Loucy (cell line): Measurements from ENCODE around the gene ANKRD9.

Source experiments
- H2AFZ ChIP-seq: fragments of 200-600 bp; sonication (generic); 2 replicates; pipeline ENCODE4 v1.6.0; 2016; ENCODE audit warnings: antibody characterized with exemption, mild to moderate bottlenecking, low read length, moderate library complexity
- H3F3A ChIP-seq: fragments of 200-600 bp; 2 replicates; pipeline ENCODE4 v1.6.0; 2016; ENCODE audit warnings: antibody characterized with exemption, low read depth, mild to moderate bottlenecking
- H3K27me3 ChIP-seq: fragments of 200-600 bp; sonication (generic); 2 replicates; pipeline ENCODE4 v1.6.1; 2014; ENCODE audit warnings: low read length, mild to moderate bottlenecking; ENCODE audit not compliant: insufficient read depth, poor library complexity, severe bottlenecking
- H3K36me3 ChIP-seq: fragments of 200-600 bp; sonication (generic); 2 replicates; pipeline ENCODE4 v1.6.1; 2016; ENCODE audit warnings: low read length; ENCODE audit not compliant: insufficient read depth
- H3K4me1 ChIP-seq: fragments of 200-600 bp; sonication (generic); 2 replicates; pipeline ENCODE4 v1.5.1; 2014; ENCODE audit warnings: low read length, mild to moderate bottlenecking; ENCODE audit not compliant: insufficient read depth, poor library complexity, severe bottlenecking
- H3K4me2 ChIP-seq: fragments of 200-600 bp; sonication (generic); 2 replicates; pipeline ENCODE4 v1.6.0; 2014; ENCODE audit warnings: antibody characterized with exemption, low read length, low read depth, mild to moderate bottlenecking; ENCODE audit not compliant: poor library complexity, severe bottlenecking
- H3K4me3 ChIP-seq: fragments of 200-600 bp; sonication (generic); 2 replicates; pipeline ENCODE4 v1.5.1; 2014; ENCODE audit warnings: low read length, mild to moderate bottlenecking, mixed read lengths; ENCODE audit not compliant: poor library complexity, severe bottlenecking
- H3K79me2 ChIP-seq: fragments of 200-600 bp; sonication (generic); 2 replicates; pipeline ENCODE4 v1.6.1; 2014; ENCODE audit warnings: low read length; ENCODE audit not compliant: insufficient read depth
- H3K9ac ChIP-seq: fragments of 200-600 bp; sonication (generic); 2 replicates; pipeline ENCODE4 v1.6.0; 2014; ENCODE audit warnings: mild to moderate bottlenecking, low read depth, low read length, moderate library complexity; ENCODE audit not compliant: poor library complexity, severe bottlenecking
- H3K9me2 ChIP-seq: fragments of 200-600 bp; sonication (generic); replicated peaks from 2 replicates; pipeline ENCODE4 v1.6.1; 2016; ENCODE audit warnings: low read depth, low read length, mixed read lengths
- H3K9me3 ChIP-seq: fragments of 200-600 bp; sonication (generic); 2 replicates; pipeline ENCODE4 v1.6.1; 2014; ENCODE audit warnings: mild to moderate bottlenecking, antibody characterized with exemption, low read length, low read depth; ENCODE audit not compliant: insufficient read depth
- H4K20me1 ChIP-seq: fragments of 200-600 bp; sonication (generic); 2 replicates; pipeline ENCODE4 v1.6.0; 2014; ENCODE audit warnings: antibody characterized with exemption, low read length, mild to moderate bottlenecking; ENCODE audit not compliant: insufficient read depth, poor library complexity, severe bottlenecking
- EZH2phosphoT487 ChIP-seq: fragments of 200-600 bp; IDR thresholded peaks from 2 replicates; pipeline ENCODE4 v1.6.1; 2018; ENCODE audit warnings: antibody characterized with exemption, mild to moderate bottlenecking, moderate library complexity, borderline replicate concordance
- TF ChIP-seq, protein P1 (sequence below): fragments of 200-600 bp; sonication (generic); conservative IDR thresholded peaks from 2 replicates; pipeline ENCODE4 v1.5.1; 2014; ENCODE audit warnings: mild to moderate bottlenecking, antibody characterized with exemption, low read length

Gene ANKRD9

DNA sequence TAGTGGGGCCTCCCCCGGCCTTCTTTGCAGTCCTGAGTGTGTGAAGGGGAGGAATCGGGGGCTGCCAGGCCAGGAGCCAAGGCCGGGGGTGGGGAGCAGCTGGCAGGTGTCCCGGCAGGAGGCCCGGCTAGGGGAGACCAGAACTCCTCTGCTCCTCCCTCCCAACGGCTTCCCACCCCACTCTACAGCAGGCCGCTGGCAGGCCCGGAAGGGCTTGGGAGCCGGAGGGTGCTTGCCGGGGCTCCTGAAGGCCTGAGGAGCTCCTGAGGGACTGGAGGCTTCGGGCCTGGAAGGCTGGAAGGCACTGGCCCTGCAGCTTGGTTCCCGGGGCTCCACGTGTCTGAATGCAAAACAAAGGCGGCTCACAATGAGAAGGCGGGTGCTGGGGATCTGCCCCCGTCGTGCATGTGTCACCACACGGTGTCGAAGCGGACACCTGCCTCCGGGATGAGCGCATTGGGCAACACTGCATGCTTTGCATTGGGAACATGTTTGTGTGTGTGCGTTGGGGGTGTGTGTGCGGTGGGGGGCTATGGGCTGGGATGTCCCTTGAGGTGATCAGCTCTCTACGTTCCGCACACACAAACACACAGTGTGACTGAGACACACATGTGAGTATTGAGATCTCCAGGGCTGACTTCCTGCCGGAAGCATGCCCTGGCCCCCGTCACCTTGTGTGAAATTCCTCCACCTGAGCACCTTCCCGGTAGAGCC lies 30.9 kb upstream of the ANKRD9 start:
- Histone ChIP-seq H3K9ac (no peak overlapping the region), H3K4me3 (no peak overlapping the region), H3K79me2 (no peaks in the 10 kb centered on the region), H3K4me2 (no peak overlapping the region), H3K9me2 (no peaks in the 10 kb centered on the region), H3K27me3 (no peaks in the 10 kb centered on the region), H3K36me3 (no peaks in the 10 kb centered on the region), H3K4me1 (no peaks in the 10 kb centered on the region), H4K20me1 (no peaks in the 10 kb centered on the region), H3K9me3 (no peaks in the 10 kb centered on the region), H3F3A (no peaks in the 10 kb centered on the region), H2AFZ (no peak overlapping the region)
- TF ChIP-seq, protein P1, sequence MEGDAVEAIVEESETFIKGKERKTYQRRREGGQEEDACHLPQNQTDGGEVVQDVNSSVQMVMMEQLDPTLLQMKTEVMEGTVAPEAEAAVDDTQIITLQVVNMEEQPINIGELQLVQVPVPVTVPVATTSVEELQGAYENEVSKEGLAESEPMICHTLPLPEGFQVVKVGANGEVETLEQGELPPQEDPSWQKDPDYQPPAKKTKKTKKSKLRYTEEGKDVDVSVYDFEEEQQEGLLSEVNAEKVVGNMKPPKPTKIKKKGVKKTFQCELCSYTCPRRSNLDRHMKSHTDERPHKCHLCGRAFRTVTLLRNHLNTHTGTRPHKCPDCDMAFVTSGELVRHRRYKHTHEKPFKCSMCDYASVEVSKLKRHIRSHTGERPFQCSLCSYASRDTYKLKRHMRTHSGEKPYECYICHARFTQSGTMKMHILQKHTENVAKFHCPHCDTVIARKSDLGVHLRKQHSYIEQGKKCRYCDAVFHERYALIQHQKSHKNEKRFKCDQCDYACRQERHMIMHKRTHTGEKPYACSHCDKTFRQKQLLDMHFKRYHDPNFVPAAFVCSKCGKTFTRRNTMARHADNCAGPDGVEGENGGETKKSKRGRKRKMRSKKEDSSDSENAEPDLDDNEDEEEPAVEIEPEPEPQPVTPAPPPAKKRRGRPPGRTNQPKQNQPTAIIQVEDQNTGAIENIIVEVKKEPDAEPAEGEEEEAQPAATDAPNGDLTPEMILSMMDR: no peak
- no peak for TF ChIP-seq EZH2phosphoT487

DNA sequence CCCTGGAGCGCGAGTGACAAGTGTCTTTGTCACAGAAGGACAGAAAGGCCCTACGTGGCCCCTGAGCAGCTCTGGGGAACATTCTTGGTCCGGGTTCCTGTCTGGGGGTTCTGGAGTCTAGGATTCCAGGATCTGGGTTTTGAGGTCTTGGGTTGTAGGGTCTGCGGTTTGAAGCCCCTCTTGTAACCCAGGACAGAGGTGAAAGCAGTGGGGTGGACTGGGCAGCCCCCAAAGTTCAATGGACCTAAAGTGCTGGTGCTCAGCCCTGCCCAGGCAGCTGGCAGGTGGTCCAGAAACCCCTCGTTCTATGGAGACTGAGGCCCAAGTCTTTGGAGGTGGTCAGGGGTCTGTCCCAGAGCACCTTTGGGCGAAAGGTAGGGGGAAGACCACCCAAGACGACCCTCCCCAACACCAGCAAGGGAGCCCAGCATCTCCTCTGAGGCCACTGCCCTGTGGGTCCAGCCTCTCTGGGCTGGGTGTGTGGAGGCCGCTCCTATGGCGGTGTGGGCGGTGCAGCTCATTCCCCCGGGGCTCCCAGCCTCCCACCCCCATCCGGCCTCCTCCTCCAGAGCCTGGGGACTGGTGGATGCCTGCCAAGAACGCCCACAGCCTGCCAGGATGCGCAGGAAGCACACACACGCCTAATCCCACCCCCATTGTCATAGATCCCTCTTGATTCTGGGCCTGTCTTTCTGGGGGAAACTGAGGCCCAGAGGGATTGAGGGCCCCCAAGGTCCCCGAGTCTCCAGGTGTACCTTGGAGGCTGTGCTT lies 30.2 kb upstream of the ANKRD9 start:
- no peak for TF ChIP-seq EZH2phosphoT487
- TF ChIP-seq, protein P1: no peak
- Histone ChIP-seq H3K36me3 (no peaks in the 10 kb centered on the region), H2AFZ (no peak overlapping the region), H3F3A (no peaks in the 10 kb centered on the region), H3K9ac (no peak overlapping the region), H3K4me3 (no peak overlapping the region), H3K4me2 (no peak overlapping the region), H3K9me3 (no peaks in the 10 kb centered on the region), H3K4me1 (no peaks in the 10 kb centered on the region), H3K79me2 (no peaks in the 10 kb centered on the region), H3K9me2 (no peaks in the 10 kb centered on the region), H4K20me1 (no peaks in the 10 kb centered on the region), H3K27me3 (no peaks in the 10 kb centered on the region)

DNA sequence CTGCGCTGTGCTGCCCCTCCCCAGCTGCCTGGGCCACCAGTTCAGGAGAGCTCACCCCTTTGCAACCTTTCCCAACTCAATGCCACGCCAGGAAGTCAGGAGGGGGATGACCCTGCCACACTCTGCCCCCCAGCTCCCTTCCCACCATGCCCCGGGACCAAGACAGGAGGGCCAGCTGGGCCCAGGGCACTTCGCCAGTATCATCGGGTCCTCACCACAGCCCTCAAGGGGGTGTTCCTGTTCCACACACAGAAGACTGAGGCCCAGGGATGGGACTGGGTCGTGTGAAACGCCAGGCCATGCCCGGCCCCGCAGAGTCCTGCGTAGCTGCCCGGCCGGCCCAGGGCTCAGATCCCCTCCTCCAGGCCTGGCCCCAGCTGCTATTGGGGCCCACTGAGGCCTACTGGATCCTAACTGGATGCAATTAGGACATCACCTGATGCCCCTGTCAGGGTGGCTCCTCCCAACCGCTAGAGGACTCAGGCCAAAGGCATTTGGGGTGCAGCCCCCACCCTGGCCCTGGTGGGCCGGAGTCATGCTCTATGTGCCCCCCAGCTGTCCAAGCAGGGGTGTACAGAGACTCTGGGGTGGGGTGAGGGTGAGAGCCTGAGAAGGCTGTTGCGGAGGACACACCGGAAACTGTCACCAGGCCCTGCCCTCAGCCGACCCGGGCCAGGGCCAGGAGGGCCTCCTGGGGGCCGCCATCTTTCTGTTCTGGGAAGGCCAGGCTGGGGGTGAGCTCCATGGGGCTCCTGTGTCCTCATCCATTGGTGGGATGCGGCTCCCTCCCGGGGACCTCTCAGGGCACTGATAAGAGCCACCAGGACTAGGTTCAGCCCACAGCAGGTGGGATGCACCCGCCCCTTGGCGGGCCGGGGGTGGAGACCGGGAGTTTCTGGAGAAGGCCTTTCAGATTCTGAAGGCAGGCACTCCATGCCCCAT lies 29.3 kb upstream of the ANKRD9 start:
- Histone ChIP-seq H4K20me1 (no peaks in the 10 kb centered on the region), H3K9me3 (no peaks in the 10 kb centered on the region), H3K9me2 (no peaks in the 10 kb centered on the region), H3K4me2 (no peak overlapping the region), H3K4me1 (no peaks in the 10 kb centered on the region), H3K27me3 (no peaks in the 10 kb centered on the region), H3K9ac (no peak overlapping the region), H3F3A (no peaks in the 10 kb centered on the region), H3K4me3 (no peak overlapping the region), H3K79me2 (no peaks in the 10 kb centered on the region), H2AFZ (no peak overlapping the region), H3K36me3 (no peaks in the 10 kb centered on the region)
- TF ChIP-seq, protein P1: no peak
- TF ChIP-seq EZH2phosphoT487: no peak
